Measurements from ENCODE around the gene PPOX. TPM values are rescaled to one million over a fixed set of nuclear protein-coding genes. Genes with fewer than 3 reads are reported as not detected.

Gene PPOX
- total RNA-seq, 1 experiment from 2014 or later, result 24.2 TPM

- ChIA-PET CTCF (interaction anchor here (0.6 to 0.9 kb wide), 2 partner anchors 35 to 68 kb away, joined by 3 read pairs; no protein-coding TSS in a partner anchor), POLR2A (no interaction called here), RAD21 (ENCODE audit: low non-redundant PET in 1 of 2, low total read pairs in 2 of 2, uncharacterized antibody in 2 of 2, unreplicated experiment in 2 of 2) (interaction anchor here in 1 of 2 experiments (0.5 kb wide), 1 partner anchor 107 kb away, joined by 5 read pairs; no protein-coding TSS in a partner anchor)
- Histone ChIP-seq H3K9ac (ENCODE audit: low read length) (no peak overlapping the region), H3K27me3 (ENCODE audit: insufficient read depth, low read length) (no peaks in the 10 kb centered on the region), H4K20me1 (ENCODE audit: insufficient read depth) (no peaks in the 10 kb centered on the region), H3K4me1 (ENCODE audit: control insufficient read depth in 1 of 2, insufficient read depth in 2 of 2, low read length in 2 of 2) (no peaks in the 10 kb centered on the region), H3K9me2 (ENCODE audit: insufficient read depth) (no peaks in the 10 kb centered on the region), H3K36me3 (ENCODE audit: control insufficient read depth in 1 of 2, insufficient read depth in 2 of 2, low read length in 2 of 2) (no peaks in the 10 kb centered on the region), H3K27ac (ENCODE audit: low read depth, low read length) (no peak overlapping the region), H3K9me3 (ENCODE audit: control insufficient read depth in 1 of 2, insufficient read depth in 1 of 2, low read depth in 1 of 2, low read length in 2 of 2) (no peaks in the 10 kb centered on the region), H3K4me3 (replicated peaks in 1 of 2; ENCODE audit: low read depth in 1 of 2, low read length in 2 of 2) (no peak overlapping the region), H3K4me2 (ENCODE audit: low read length) (no peak overlapping the region), H3K79me2 (ENCODE audit: insufficient read depth, low read length) (no peaks in the 10 kb centered on the region; the same call in 1 of the 2 replicates), H2AFZ (ENCODE audit: low read depth, low read length, poor library complexity, severe bottlenecking) (no peak overlapping the region)
- TF ChIP-seq CTCF (IDR thresholded peaks at IDR 0.05 in 2 of 3, conservative IDR thresholded peaks at IDR 0.05 in 1 of 3; ENCODE audit: borderline replicate concordance in 1 of 3, insufficient read depth in 1 of 3, low read depth in 2 of 3, low read length in 2 of 3) (peak; percentile 52 to 81 (median 52)), FOSL1 (IDR thresholded peaks at IDR 0.05; ENCODE audit: low read depth) (no peak), RAD21 (IDR thresholded peaks at IDR 0.05; ENCODE audit: low read depth) (peak; percentile 82), ELF1 (IDR thresholded peaks at IDR 0.05; ENCODE audit: borderline replicate concordance, low read depth) (no peak)
- no TSS peak for BruUV-seq (replicated peaks)
- DNase-seq (ENCODE audit: low read depth, low spot score) (no peak), ATAC-seq (peak; percentile 76)
- intact Hi-C loops (cut with micrococcal nuclease), result loop anchor here (1.0 to 10.0 kb wide), 4 partner anchors 142 to 462 kb away; no protein-coding TSS in a partner anchor
Measured at GRCh38 chr1:161139766-161140165, 26.5 kb upstream of the PPOX start.

GRCh38 chr1:161140755-161141400 is 25.3 kb upstream of the PPOX start:
- Histone ChIP-seq H3K79me2 (ENCODE audit: insufficient read depth, low read length) (no peaks in the 10 kb centered on the region), H2AFZ (ENCODE audit: low read depth, low read length, poor library complexity, severe bottlenecking) (no peak overlapping the region), H3K36me3 (ENCODE audit: control insufficient read depth in 1 of 2, insufficient read depth in 2 of 2, low read length in 2 of 2) (no peaks in the 10 kb centered on the region), H3K4me1 (ENCODE audit: control insufficient read depth in 1 of 2, insufficient read depth in 2 of 2, low read length in 2 of 2) (no peaks in the 10 kb centered on the region), H3K27me3 (ENCODE audit: insufficient read depth, low read length) (no peaks in the 10 kb centered on the region), H3K27ac (ENCODE audit: low read depth, low read length) (no peak overlapping the region), H3K9me2 (ENCODE audit: insufficient read depth) (no peaks in the 10 kb centered on the region), H3K4me2 (ENCODE audit: low read length) (no peak overlapping the region), H3K4me3 (replicated peaks in 1 of 2; ENCODE audit: low read depth in 1 of 2, low read length in 2 of 2) (no peak overlapping the region), H3K9ac (ENCODE audit: low read length) (no peak overlapping the region), H4K20me1 (ENCODE audit: insufficient read depth) (no peaks in the 10 kb centered on the region), H3K9me3 (ENCODE audit: control insufficient read depth in 1 of 2, insufficient read depth in 1 of 2, low read depth in 1 of 2, low read length in 2 of 2) (no peaks in the 10 kb centered on the region)
- CTCF ChIA-PET, result interaction anchor here (0.7 to 0.9 kb wide), 2 partner anchors 36 to 69 kb away, joined by 3 read pairs; no protein-coding TSS in a partner anchor
- DNase-seq (ENCODE audit: low read depth, low spot score), result no peak
- ATAC-seq, result no peak
- no TSS peak for BruUV-seq (replicated peaks)
- intact Hi-C loops (cut with micrococcal nuclease), result loop anchor here (5.0 to 10.0 kb wide), 2 partner anchors 416 to 464 kb away; no protein-coding TSS in a partner anchor
- RAD21 ChIA-PET (ENCODE audit: low non-redundant PET in 1 of 2, low total read pairs in 2 of 2, uncharacterized antibody in 2 of 2, unreplicated experiment in 2 of 2), result interaction anchor here in 1 of 2 experiments (0.6 kb wide), 1 partner anchor 40 kb away, joined by 4 read pairs; no protein-coding TSS in a partner anchor
- POLR2A ChIA-PET, result interaction anchor here (1.5 kb wide), 1 partner anchor 13 kb away, joined by 3 read pairs; no protein-coding TSS in a partner anchor
- TF ChIP-seq ZBTB33 (IDR thresholded peaks at IDR 0.05; ENCODE audit: extremely low read depth, insufficient replicate concordance, low read length), result no peak
- no peak for TF ChIP-seq EGR1 (IDR thresholded peaks at IDR 0.05; ENCODE audit: low read depth)
- no peak for TF ChIP-seq ATF3 (IDR thresholded peaks at IDR 0.05)
- no peak for TF ChIP-seq POLR2AphosphoS5 (IDR thresholded peaks at IDR 0.05; ENCODE audit: low read depth, low read length)
- TF ChIP-seq YY1 (IDR thresholded peaks at IDR 0.05; ENCODE audit: extremely low read depth, insufficient replicate concordance, low read depth, low read length), result no peak
